ENCODE data around the gene TCP11. TPM values are rescaled to one million over a fixed set of nuclear protein-coding genes. Genes with fewer than 3 reads are reported as not detected.

TCP11 gene
- total RNA-seq, 1 experiment from 2014 or later: not detected

GRCh38 chr6:35181933-35182612, 40.9 kb upstream of the TCP11 start:
- no peak overlapping the region for H3K23ac ChIP-seq (ENCODE audit: insufficient read length, low read depth, low read length)
- no peak overlapping the region for H2AFZ ChIP-seq (ENCODE audit: low read length)
- no peaks in the 10 kb centered on the region for H3K9me3 Mint-ChIP-seq
- WGBS (ENCODE audit: extremely low coverage, insufficient read length, low lambda C conversion rate): no CpG with 5 or more reads among the region's 55 CpGs
- H3K4me1 Mint-ChIP-seq: peaks cover 10 to 20% of the 10 kb centered on the region in 2 experiments
- no peaks in the 10 kb centered on the region for H3K9me3 ChIP-seq (ENCODE audit: control insufficient read depth, low read depth, low read length)
- no peaks in the 10 kb centered on the region for H3K79me1 ChIP-seq (ENCODE audit: insufficient read depth, low read depth, low read length, poor library complexity, severe bottlenecking)
- no peak overlapping the region for H3K9ac ChIP-seq (ENCODE audit: extremely low read depth, insufficient read length, low read length)
- no peak overlapping the region for H2BK120ac ChIP-seq (ENCODE audit: low read depth, low read length, poor library complexity, severe bottlenecking)
- no peaks in the 10 kb centered on the region for H3K36me3 Mint-ChIP-seq (ENCODE audit: insufficient read depth in 1 of 3, low read depth in 3 of 3)
- no peak overlapping the region for H2AK5ac ChIP-seq (ENCODE audit: insufficient read length, low read length)
- H4K8ac ChIP-seq (replicated peaks; ENCODE audit: insufficient read length, low read depth, low read length): no peak overlapping the region
- no peak overlapping the region for H4K91ac ChIP-seq (ENCODE audit: insufficient read length, low read depth, low read length)
- no peak overlapping the region for H2BK15ac ChIP-seq (ENCODE audit: low read depth, low read length)
- no peak overlapping the region for H3K27ac Mint-ChIP-seq
- no peaks in the 10 kb centered on the region; the same call in 1 of the 2 replicates for H3K4me1 ChIP-seq (ENCODE audit: insufficient read depth, low read length)
- peaks cover 12% of the 10 kb centered on the region for H3K27me3 Mint-ChIP-seq (ENCODE audit: low read depth)
- no peaks in the 10 kb centered on the region for H4K20me1 ChIP-seq (ENCODE audit: control insufficient read depth, insufficient read depth, insufficient read length)
- no peak overlapping the region for H3K14ac ChIP-seq (ENCODE audit: insufficient read depth, low read length)
- no peak overlapping the region for H3K18ac ChIP-seq (ENCODE audit: insufficient read length, low read depth, low read length)
- no peak overlapping the region for H3T11ph ChIP-seq (ENCODE audit: low read length)
- no peak overlapping the region for H3K4me3 Mint-ChIP-seq
- no peak overlapping the region for H3K27ac ChIP-seq (ENCODE audit: insufficient read length, low read depth, low read length)
- H2BK5ac ChIP-seq (ENCODE audit: insufficient read length, low read length): no peak overlapping the region
- no peak overlapping the region for H2BK12ac ChIP-seq (ENCODE audit: insufficient read length, low read depth, low read length)
- no peak for TF ChIP-seq CTCF (conservative IDR thresholded peaks at IDR 0.05)
- no peaks in the 10 kb centered on the region for H3K27me3 ChIP-seq (ENCODE audit: insufficient read depth, low read length)
- H3K4me2 ChIP-seq (ENCODE audit: insufficient read depth, insufficient read length, low read length): no peak overlapping the region
- no peak overlapping the region for H4K5ac ChIP-seq (ENCODE audit: insufficient read length, low read depth, low read length)
- H3K56ac ChIP-seq (ENCODE audit: insufficient read length, low read depth, low read length): no peak overlapping the region
- no peaks in the 10 kb centered on the region for H3K23me2 ChIP-seq (ENCODE audit: insufficient read length, low read depth, low read length, poor library complexity, severe bottlenecking)
- DNase-seq: peak; percentile 43
- H3K79me2 ChIP-seq (ENCODE audit: insufficient read depth, low read length): no peaks in the 10 kb centered on the region
- H3K4ac ChIP-seq (ENCODE audit: low read depth, low read length): no peak overlapping the region
- no peak overlapping the region for H2BK20ac ChIP-seq (ENCODE audit: low read depth, low read length, poor library complexity, severe bottlenecking)
